KOPT-K1 (cell line): ENCODE results near the gene COL4A1.

Source experiments
- H3K27ac ChIP-seq: fragments of 200-600 bp; sonication (generic); 2 replicates; pipeline ENCODE4 v1.5.1; 2016; ENCODE audit warnings: antibody characterized with exemption, mild to moderate bottlenecking, low read depth, low read length; ENCODE audit not compliant: poor library complexity, severe bottlenecking
- H3K36me3 ChIP-seq: fragments of 200-600 bp; sonication (generic); 2 replicates; pipeline ENCODE4 v1.5.1; 2017; ENCODE audit warnings: antibody characterized with exemption, mild to moderate bottlenecking, low read length, moderate library complexity; ENCODE audit not compliant: insufficient read depth
- H3K9me3 ChIP-seq: fragments of 200-600 bp; sonication (generic); 2 replicates; pipeline ENCODE4 v1.5.1; 2017; ENCODE audit warnings: antibody characterized with exemption, low read length, mild to moderate bottlenecking; ENCODE audit not compliant: insufficient read depth, poor library complexity, severe bottlenecking

COL4A1 gene

DNA sequence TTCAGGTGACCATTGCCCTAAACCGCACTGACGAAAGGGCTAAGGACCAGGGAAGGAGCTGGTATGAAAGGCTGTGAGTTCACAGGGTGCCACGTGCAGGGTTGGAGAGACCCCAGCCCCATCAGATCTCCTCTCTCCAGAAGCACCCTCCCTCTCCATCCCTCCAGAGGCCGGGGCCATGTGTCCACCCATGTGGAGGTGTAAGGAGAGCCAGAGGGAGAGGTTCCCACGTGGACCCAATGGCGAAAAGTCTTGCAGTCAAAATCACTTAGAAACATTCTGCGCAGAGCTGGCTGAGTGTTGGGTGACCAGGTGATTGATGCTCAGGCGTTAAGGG is 168.3 kb downstream of the COL4A1 start:
- Histone ChIP-seq H3K27ac (no peak overlapping the region), H3K36me3 (no peaks in the 10 kb centered on the region), H3K9me3 (no peaks in the 10 kb centered on the region)

DNA sequence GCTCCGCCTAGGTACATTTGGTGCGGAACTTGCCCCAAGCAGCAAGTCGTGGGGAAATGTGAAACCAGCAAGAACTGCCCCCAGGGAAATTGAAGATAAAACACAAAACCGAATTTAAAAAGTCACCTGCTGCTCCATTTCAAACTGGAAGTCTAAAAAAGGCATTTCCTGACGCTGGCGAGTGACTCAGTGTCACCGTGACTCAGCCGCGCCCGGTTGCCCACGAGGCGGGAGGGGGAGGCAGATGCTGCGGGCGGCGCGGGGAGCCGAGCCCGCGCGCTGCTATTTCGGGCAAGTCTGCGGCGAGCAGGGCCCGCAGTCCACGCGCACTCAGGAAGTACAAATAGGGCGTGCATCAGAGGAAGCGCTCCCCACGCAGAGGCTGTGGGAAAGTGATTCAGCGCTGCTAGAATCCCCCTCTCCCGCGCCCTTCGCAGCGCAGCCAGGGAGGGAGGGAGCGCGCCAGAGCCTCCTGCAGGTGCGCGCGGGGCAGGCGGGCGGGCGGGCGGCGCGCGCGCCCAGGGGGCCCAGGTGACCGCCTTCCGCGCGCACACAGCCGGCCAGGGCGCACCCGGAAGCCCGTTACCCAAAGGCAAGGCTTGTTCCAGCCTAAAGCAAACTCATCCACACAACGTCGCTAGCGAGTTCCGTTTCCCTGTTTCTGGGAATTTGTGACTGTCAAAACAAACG is 168.8 kb downstream of the COL4A1 start:
- Histone ChIP-seq H3K27ac (no peak overlapping the region), H3K9me3 (no peaks in the 10 kb centered on the region), H3K36me3 (no peaks in the 10 kb centered on the region)

DNA sequence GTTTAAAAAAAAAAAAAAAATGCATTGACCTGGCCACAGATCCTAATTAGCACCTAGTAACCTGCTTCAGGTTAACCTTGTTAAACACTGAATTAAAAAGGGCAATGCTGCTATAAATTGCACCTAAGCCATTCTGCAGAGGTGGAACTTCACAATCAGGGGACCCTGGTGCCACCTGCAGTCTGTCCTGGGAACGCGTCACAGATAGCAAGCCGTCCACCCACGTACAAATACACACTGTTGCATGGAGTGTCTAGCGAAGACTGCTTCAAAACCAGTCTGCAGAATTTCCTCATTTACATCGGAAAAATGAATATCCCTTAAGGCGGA is 169.3 kb downstream of the COL4A1 start:
- no peaks in the 10 kb centered on the region for H3K36me3 ChIP-seq
- H3K27ac ChIP-seq = no peak overlapping the region
- H3K9me3 ChIP-seq = no peaks in the 10 kb centered on the region

DNA sequence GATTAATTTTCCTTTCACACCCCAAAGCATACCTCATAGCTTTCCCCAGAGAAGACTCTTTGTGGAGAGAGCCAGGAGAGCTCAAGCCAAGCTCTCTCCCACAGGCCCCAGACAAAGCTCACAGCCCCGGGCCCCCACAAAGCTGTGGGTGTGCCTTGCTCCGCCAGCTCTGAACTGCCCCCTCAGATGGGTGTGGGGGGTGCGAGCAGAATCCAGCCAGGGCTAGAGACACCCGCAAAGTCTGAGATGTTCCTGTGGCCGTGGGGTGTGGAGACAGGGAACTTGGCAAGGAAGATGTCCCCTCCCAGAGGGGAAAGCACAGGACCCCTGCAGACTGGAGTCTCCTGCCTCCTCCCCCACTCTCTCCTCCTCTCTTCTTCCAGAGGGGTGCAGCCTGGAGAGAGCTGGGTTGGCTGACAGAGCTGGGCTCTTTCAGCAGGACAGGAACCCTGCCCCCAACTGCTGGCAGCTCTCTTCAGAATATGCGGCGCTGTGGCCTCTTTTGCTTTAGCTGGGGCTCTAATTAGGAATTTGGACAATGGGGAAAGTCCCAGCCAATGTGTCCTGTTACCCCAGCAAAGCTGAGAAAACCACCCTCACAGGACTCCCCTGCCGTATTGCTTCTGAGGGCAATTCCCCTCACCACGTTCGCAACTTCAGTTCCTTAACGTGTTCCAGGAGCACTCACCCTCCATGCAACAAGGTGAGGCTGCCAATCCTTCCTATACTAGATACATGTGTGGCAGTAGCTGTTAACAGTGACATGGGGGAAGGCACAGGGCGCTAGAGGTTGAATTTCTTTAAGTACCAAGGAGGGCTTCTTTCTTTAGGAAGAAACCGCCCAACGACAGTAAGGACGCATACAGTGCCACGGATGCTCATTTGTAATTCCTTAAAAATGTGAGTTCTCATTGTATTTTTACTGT is 170.0 kb downstream of the COL4A1 start:
- no peaks in the 10 kb centered on the region for H3K9me3 ChIP-seq
- H3K27ac ChIP-seq = no peak overlapping the region
- H3K36me3 ChIP-seq = no peaks in the 10 kb centered on the region

DNA sequence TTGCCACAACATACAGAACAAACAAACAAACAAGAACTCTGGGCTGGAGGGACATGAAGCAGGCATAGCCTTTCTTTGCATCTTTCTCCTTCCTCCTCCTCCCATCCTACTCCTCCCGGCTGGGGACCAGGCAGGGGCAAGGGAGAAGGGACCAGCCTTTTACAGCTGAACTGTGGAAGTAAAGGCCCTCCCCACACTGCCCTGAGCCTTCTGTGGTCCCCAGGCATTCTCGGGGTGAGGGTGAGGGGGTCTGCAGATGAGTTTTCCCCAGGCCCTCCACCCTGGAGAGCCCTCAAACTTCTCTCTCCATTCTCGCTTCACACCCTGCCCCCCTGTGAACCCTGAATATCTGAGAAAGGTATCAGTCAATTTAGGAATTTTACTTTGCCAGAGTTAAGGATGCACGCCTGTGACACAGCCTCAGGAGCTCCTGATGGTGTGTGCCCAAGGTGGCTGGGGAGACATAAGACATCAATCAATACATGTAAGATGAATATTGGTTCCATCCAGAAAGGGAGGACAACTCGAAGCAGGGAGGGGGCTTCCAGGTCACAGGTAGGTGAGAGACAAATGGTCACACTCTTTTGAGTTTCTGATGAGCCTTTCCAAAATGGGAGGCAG is 170.9 kb downstream of the COL4A1 start:
- no peaks in the 10 kb centered on the region for H3K36me3 ChIP-seq
- H3K9me3 ChIP-seq = no peaks in the 10 kb centered on the region
- no peak overlapping the region for H3K27ac ChIP-seq

DNA sequence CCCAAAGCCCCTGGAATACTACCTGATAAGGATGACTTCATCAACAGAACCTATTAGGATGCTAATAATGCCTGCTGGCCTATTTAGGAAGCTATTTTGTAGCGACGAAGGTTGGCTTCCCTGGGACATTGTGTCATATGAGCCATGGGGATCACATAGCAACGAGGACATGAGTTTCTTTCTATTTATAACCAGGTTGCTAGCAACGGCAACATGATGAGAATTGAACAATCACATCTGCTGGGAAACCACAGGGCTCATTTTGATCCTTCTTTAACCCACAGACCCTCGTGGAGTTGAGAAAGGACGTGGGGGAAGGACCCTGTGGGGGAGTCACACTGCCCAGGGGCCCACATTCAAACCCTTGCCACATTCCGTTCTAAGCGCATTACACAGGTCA is 172.2 kb downstream of the COL4A1 start:
- Histone ChIP-seq H3K9me3 (no peaks in the 10 kb centered on the region), H3K27ac (no peak overlapping the region)

DNA sequence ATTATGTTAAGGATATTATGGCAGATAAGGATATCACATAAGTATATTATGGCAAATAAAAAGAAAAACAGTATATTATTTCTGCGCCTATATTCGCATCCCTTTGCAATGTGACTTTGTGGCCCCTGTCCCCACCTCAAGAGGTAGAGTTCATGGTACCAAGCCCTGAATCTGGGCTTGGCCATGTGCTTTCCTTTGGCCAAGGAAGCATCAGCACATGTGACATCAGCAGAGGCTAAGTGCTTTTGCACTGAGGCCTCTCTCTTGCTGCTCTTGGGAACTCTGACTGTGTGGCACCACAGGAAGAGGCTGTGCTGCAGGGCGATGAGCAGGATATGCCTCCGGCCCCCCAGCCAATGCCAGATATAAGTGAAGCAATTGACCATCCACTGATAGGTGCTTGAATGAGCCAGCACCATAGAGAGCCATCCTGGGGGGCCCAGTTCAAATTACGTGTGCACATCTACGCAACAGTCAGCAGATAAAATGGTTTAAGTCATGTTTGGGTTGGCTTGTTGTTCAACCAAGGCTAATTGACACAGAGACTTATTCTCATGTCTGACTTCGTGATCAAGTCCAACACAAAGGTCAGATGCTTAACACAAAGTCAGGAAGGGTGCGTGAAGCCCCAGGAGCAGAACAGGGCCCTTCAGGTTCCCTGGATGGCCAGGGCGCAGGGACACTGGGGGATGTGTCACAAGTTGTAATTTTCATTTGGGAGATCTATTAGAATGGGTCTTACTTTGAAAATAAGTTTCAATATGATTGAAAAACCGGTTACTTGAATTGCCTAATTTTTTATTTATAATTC is 173.3 kb downstream of the COL4A1 start:
- H3K9me3 ChIP-seq = no peaks in the 10 kb centered on the region
- H3K27ac ChIP-seq = no peak overlapping the region
- H3K36me3 ChIP-seq = no peaks in the 10 kb centered on the region

More for the DNA sequence above, 172.2 kb downstream of the COL4A1 start:
- no peaks in the 10 kb centered on the region for H3K36me3 ChIP-seq

DNA sequence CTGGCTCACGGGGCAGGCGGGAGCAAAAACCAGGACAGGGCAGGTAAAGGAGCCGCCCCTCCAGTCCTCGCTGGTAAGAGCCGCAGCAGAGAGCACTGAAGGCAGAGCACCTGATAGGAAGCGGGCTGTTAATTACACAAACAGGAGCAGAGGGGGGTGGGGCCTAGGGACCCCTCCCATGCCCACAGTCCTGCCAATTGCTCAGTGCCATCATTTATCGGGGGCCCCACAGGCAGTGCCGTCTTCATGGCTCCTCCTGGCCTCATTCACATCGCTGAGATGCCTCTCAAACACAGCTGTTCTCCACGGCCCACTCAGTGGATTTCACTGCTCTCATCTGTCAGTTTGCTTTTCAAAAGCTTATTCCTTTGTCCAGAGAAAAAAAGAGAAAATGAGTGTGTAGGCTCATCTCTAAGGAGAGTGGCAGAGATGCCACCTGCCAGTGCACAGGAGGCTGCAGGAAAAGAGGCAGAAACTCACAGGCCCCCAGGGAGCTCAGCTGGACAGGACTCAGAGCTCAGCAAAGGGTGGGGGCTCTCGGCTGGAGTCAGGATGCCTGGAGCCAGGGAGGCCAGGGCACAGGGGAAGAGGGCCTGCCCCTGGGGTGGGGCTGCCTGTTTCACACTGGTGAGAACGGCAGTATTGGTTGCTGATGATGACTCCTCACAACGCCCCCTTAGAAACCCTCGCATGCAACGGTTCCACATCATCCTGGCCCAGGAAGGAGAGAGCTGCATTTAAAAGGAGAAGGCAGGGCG is 174.6 kb downstream of the COL4A1 start:
- no peak overlapping the region for H3K27ac ChIP-seq
- H3K9me3 ChIP-seq = no peaks in the 10 kb centered on the region
- H3K36me3 ChIP-seq = no peaks in the 10 kb centered on the region

DNA sequence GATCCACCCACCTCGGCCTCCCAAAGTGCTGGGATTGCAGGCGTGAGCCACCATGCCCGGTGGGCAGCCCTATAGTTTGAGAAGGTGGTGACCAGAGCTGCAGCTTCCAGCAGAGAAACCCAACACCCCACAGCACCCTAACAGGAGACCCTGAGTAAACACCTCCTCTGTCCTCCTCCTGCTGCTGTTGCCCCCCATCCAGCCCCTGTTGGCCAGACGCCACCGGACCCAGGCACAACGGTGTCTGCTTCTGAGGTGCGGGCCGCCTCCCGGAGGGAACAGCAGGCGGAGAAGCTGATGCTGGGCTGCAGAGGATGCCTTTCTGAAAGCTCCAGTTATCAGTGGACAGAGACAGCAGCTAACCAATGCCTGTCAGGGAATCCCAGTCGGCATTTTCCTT is 175.5 kb downstream of the COL4A1 start:
- no peaks in the 10 kb centered on the region for H3K36me3 ChIP-seq
- H3K9me3 ChIP-seq = no peaks in the 10 kb centered on the region
- H3K27ac ChIP-seq = no peak overlapping the region

DNA sequence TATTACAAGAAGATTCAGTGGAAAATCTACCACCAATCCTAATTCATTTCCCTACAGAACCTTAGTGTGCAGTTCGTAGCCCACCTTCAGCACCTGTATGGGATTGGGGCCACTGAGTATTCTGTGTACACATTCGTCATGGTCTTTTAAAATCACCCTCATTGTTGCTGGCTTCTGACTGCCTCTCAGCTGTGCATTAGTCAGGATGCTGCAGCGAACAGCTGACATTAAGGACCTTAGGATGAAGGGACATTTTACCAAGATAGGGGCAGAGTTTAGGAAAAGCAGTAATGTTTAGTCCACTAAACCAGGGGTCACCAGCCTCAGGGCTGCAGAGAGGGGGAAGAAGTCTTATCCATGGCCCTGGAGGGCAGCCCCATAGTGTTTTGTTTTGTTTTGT is 176.5 kb downstream of the COL4A1 start:
- Histone ChIP-seq H3K27ac (no peak overlapping the region), H3K36me3 (no peaks in the 10 kb centered on the region), H3K9me3 (no peaks in the 10 kb centered on the region)

DNA sequence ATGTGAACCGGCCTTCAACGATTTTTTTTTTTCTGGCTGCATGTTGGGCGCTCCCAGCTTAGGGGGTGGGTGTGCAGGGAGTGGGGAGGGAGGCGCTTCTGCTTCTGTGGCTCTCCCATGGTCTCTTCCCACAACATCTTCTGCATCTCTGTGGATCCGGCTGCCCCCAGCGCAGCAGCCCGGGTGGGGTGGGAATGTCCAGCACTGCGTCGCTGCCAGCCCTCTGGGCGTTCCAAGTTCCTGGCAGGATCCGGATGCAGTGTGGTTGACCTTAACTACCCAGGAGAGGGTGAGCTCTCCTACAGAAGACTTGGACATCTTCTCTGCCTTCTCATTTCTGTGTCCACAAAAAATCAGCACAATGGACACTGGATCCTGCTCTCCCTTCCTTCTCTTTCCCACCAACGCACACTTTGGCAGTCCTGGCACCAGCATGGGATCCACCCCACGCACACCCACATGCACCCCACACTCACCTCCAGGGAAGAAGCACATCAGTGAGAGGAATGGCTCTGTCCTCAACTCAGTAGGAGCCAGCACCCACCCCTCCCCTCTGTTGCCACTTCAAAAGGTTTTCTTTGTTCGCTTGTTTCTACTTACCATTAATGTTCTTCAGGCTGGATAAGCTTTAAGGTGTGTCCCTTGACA is 177.3 kb downstream of the COL4A1 start:
- Histone ChIP-seq H3K36me3 (no peaks in the 10 kb centered on the region), H3K27ac (no peak overlapping the region), H3K9me3 (no peaks in the 10 kb centered on the region)

DNA sequence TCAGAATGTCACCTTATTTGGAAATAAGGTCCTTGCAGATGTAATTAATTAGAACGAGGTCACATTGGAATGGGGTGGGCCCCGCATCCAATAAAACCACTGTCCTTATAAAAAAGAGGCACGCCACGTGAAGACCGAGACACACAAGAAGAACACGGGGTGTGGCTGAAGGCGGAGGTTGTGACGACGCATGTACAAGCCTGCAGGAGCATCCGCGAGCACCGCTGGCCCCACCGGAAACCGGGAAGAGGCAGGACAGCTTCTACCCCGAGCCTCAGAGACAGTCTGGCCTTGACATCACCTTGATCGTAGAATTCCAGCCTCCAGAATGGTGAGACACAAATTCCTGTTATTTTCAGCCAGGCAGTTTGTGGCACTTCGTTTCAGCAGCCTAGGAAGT is 177.9 kb downstream of the COL4A1 start:
- Histone ChIP-seq H3K36me3 (no peaks in the 10 kb centered on the region), H3K9me3 (no peaks in the 10 kb centered on the region), H3K27ac (no peak overlapping the region)

DNA sequence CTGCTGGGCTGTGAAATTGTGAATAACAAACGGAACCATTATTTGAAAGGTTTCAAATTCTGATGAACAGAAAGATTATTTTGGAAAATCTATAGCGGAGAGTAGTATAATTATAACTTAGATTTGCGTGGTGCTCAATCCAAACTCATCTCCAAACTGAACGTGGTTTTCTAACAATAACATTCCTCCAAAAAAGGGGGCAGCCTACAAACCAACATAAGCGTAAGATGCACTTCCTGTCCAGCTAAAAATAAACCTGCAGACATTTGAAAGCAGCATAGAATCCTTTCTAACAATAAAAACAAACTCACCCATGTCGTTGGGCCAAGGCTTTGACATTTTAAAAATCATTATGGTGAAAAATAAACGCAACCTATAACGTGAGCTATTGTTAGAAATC is 178.4 kb downstream of the COL4A1 start:
- H3K27ac ChIP-seq = no peak overlapping the region
- no peaks in the 10 kb centered on the region for H3K9me3 ChIP-seq
- H3K36me3 ChIP-seq = no peaks in the 10 kb centered on the region

DNA sequence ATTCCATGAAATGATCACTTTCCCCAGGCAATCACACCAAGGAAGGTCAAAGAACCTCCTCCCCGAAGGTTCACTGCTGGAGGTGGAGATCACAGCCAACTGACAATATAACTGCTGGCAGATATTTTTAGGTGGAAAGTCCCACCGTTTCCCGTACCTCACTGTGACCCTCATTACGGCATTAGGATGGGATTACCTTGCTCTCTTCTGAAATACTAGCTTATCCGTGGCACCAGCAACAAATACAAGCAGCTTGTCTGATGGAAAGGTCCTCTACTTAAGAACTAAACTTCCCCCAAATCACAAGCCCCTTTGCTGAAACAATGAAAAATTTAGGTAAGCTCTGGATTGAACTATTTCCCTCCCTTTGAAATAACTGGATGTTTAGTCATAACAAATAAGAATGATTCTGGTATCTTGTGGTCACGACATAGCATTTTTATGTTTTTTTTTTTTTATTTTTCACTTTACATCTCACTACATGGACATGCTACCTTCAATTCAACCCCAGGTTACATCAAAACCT is 178.9 kb downstream of the COL4A1 start:
- H3K27ac ChIP-seq = no peak overlapping the region
- H3K36me3 ChIP-seq = no peaks in the 10 kb centered on the region
- no peaks in the 10 kb centered on the region for H3K9me3 ChIP-seq
